Endodermal cell (in vitro differentiated cells): ENCODE results near the gene RASL10A. TPM values are rescaled to one million over a fixed set of nuclear protein-coding genes. Genes with fewer than 3 reads are reported as not detected.

Experiments used
- DNase-seq: peaks from one replicate; pipeline ENCODE4 v3.0.0-alpha.2; 2017
- H3K27ac ChIP-seq: 2 replicates; pipeline ENCODE4 v1.5.1; 2013; ENCODE audit warnings: mild to moderate bottlenecking, low read depth, low read length, moderate library complexity
- H3K27me3 ChIP-seq: 2 replicates; pipeline ENCODE4 v1.6.1; 2013; ENCODE audit warnings: mild to moderate bottlenecking, low read length, moderate library complexity; ENCODE audit not compliant: insufficient read depth, control insufficient read depth, poor library complexity, severe bottlenecking
- H3K36me3 ChIP-seq: 2 replicates; pipeline ENCODE4 v1.7.0; 2013; ENCODE audit warnings: mild to moderate bottlenecking, low read length, moderate library complexity; ENCODE audit not compliant: control insufficient read depth, insufficient read depth
- H3K4me1 ChIP-seq: one replicate; pipeline ENCODE4 v1.7.0; 2013; ENCODE audit warnings: low read length; ENCODE audit not compliant: control insufficient read depth, insufficient read depth
- H3K4me3 ChIP-seq: 2 replicates; pipeline ENCODE4 v1.5.1; 2013; ENCODE audit warnings: mild to moderate bottlenecking, low read length, moderate library complexity
- H3K9ac ChIP-seq: 2 replicates; pipeline ENCODE4 v1.6.1; 2013; ENCODE audit warnings: mild to moderate bottlenecking, low read length, moderate library complexity; ENCODE audit not compliant: poor library complexity, severe bottlenecking; ENCODE audit errors: extremely low read depth
- H3K9me3 ChIP-seq: 2 replicates; pipeline ENCODE4 v1.6.1; 2013; ENCODE audit warnings: mild to moderate bottlenecking, low read length, moderate library complexity; ENCODE audit not compliant: control insufficient read depth
- H3K27ac Mint-ChIP-seq: 2 replicates; pipeline ENCODE4 v1.8.0; 2020; ENCODE audit warnings: mixed read lengths
- H3K27me3 Mint-ChIP-seq: 2 replicates; pipeline ENCODE4 v1.8.0; 2021; ENCODE audit warnings: mild to moderate bottlenecking, mixed read lengths; ENCODE audit not compliant: insufficient read depth
- H3K36me3 Mint-ChIP-seq: 2 replicates; pipeline ENCODE4 v1.8.0; 2020; ENCODE audit warnings: low read depth, mixed read lengths
- H3K4me1 Mint-ChIP-seq: 2 replicates; pipeline ENCODE4 v1.8.0; 2020; ENCODE audit warnings: mixed read lengths
- H3K4me3 Mint-ChIP-seq: 2 replicates; pipeline ENCODE4 v1.8.0; 2020; ENCODE audit warnings: mild to moderate bottlenecking, moderate library complexity, mixed read lengths
- H3K9me3 Mint-ChIP-seq: 2 replicates; pipeline ENCODE4 v1.8.0; 2020; ENCODE audit warnings: mild to moderate bottlenecking, mixed read lengths
- WGBS, 2 experiments: methylation state at CpG; one replicate each; pipeline versions ENCODE4 v1.1.5 to v1.1.7; 2013; ENCODE audit warnings: missing lambda C conversion rate in 2 of 2, mixed read lengths in 1 of 2; ENCODE audit not compliant: insufficient coverage in 1 of 2, insufficient read length in 1 of 2; 5-methylcytosine and 5-hydroxymethylcytosine counted together
- total RNA-seq, 2 donors: library from RNA; stranded (reverse); fragmentation: NEBNext Ultra II Directional in 1 of 2; extraction: Animal tissue kit (Norgen Biotek cat#: 25700) in 1 of 2; gene quantifications; 2 replicates in 1 of 2; 3 replicates in 1 of 2; pipeline ENCODE4 v1.2.1, GENCODE V29; 2021
- TF ChIP-seq, protein P1 (sequence below): fragments of 200-600 bp; sonication (generic); conservative IDR thresholded peaks from 2 replicates; pipeline ENCODE4 v1.5.0; 2021; ENCODE audit warnings: antibody characterized with exemption, mild to moderate bottlenecking

Gene RASL10A
- total RNA-seq, 2 donors from 2014 or later, result 1.3 TPM

DNA sequence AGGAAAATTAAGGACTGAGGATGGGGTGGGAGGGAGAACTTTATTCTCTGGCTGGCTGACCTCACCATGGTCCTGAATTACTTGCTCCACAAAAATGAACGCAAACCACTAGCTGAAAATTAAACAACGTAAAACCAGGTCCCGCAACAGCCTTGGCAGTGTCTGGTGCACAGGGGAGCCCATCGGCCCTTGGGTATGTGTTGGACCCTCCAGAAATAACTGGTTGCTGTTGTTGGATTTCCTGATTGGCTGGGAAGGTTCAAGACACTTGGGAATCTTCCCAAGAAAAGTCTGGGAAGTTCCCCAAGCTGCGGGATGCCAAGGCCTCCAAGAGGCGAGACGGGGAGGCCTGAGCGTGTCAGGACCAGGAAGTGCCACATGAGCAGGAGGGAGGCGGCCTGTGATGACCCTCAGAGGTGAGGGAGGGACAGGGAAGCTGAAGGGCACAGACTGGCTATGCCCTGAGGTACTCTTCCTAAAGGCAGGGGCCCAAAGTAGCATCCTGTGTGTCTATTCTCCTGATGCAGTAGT lies 10.4 kb upstream of the RASL10A start:
- H3K27ac Mint-ChIP-seq, result no peak overlapping the region
- H3K4me1 ChIP-seq, result no peaks in the 10 kb centered on the region
- no peak overlapping the region for H3K4me3 Mint-ChIP-seq
- H3K36me3 Mint-ChIP-seq, result peaks cover 20% of the 10 kb centered on the region
- 90 to 92% methylated on average over 6 to 9 of the region's 9 CpGs for WGBS, 2 experiments
- no peak overlapping the region for H3K27ac ChIP-seq
- H3K4me3 ChIP-seq, result no peak overlapping the region
- no peaks in the 10 kb centered on the region for H3K9me3 ChIP-seq
- H3K9me3 Mint-ChIP-seq, result no peaks in the 10 kb centered on the region
- DNase-seq, result no peak
- peaks cover 20% of the 10 kb centered on the region for H3K36me3 ChIP-seq
- TF ChIP-seq, protein P1, sequence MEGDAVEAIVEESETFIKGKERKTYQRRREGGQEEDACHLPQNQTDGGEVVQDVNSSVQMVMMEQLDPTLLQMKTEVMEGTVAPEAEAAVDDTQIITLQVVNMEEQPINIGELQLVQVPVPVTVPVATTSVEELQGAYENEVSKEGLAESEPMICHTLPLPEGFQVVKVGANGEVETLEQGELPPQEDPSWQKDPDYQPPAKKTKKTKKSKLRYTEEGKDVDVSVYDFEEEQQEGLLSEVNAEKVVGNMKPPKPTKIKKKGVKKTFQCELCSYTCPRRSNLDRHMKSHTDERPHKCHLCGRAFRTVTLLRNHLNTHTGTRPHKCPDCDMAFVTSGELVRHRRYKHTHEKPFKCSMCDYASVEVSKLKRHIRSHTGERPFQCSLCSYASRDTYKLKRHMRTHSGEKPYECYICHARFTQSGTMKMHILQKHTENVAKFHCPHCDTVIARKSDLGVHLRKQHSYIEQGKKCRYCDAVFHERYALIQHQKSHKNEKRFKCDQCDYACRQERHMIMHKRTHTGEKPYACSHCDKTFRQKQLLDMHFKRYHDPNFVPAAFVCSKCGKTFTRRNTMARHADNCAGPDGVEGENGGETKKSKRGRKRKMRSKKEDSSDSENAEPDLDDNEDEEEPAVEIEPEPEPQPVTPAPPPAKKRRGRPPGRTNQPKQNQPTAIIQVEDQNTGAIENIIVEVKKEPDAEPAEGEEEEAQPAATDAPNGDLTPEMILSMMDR, result no peak
- H3K27me3 Mint-ChIP-seq, result no peaks in the 10 kb centered on the region
- H3K9ac ChIP-seq, result no peak overlapping the region
- no peaks in the 10 kb centered on the region for H3K4me1 Mint-ChIP-seq
- no peaks in the 10 kb centered on the region for H3K27me3 ChIP-seq

DNA sequence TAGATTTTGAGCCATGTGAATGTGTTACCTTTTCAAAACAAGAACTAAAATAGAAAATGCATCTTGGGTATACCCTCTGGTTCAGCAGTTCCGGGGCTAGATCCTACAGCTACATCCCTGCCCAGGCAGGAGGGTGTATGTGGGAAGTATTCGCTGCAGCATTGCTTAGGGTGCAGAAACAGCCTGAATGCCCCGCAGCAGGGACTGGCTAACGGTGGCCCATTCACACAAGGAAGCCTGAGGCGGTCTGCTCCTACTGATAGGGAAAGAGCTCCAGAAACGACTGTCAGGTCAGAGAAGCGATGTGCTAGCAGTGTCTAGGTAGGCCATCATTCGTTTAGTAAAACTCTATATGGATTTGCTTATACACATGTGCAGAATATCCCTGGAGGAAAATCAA lies 9.9 kb upstream of the RASL10A start:
- Histone ChIP-seq H3K9ac (no peak overlapping the region), H3K4me1 (no peaks in the 10 kb centered on the region), H3K9me3 (no peaks in the 10 kb centered on the region), H3K36me3 (peaks cover 18% of the 10 kb centered on the region), H3K27me3 (no peaks in the 10 kb centered on the region), H3K27ac (no peak overlapping the region), H3K4me3 (no peak overlapping the region)
- 93 to 94% methylated on average over 8 of the region's 8 CpGs for WGBS, 2 experiments
- Mint-ChIP-seq H3K36me3 (peaks cover 19% of the 10 kb centered on the region), H3K27me3 (no peaks in the 10 kb centered on the region), H3K4me1 (no peaks in the 10 kb centered on the region), H3K9me3 (no peaks in the 10 kb centered on the region), H3K4me3 (no peak overlapping the region), H3K27ac (no peak overlapping the region)
- TF ChIP-seq, protein P1, result no peak
- no peak for DNase-seq

DNA sequence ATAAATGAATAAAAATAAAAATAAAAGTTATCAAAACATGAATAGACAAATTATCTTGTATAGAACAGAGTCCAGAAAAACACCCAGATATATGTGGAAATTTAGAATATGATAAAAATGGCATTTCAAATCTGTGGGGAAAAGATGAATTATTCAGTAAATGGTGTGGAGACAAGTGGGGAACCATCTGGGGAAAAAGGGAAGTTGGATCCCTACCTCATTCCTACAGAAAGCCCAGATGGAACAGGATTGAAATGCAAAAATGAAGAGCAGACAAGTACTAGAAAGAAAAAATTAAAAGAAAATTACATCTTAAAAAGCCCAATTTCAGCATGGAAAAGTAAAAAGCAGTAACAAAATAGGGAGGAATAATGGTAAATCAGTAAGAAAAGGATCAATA lies 8.1 kb upstream of the RASL10A start:
- Histone ChIP-seq H3K4me3 (no peak overlapping the region), H3K4me1 (no peaks in the 10 kb centered on the region), H3K27me3 (no peaks in the 10 kb centered on the region), H3K9ac (no peak overlapping the region), H3K27ac (no peak overlapping the region), H3K36me3 (peaks cover 11% of the 10 kb centered on the region), H3K9me3 (no peaks in the 10 kb centered on the region)
- no peak overlapping the region for H3K27ac Mint-ChIP-seq
- no peak overlapping the region for H3K4me3 Mint-ChIP-seq
- TF ChIP-seq, protein P1, result no peak
- H3K9me3 Mint-ChIP-seq, result no peaks in the 10 kb centered on the region
- H3K27me3 Mint-ChIP-seq, result no peaks in the 10 kb centered on the region
- H3K36me3 Mint-ChIP-seq, result peaks cover 8% of the 10 kb centered on the region
- DNase-seq, result no peak
- H3K4me1 Mint-ChIP-seq, result no peaks in the 10 kb centered on the region
